ENCODE results near the gene WASHC3.

Gene WASHC3

DNA sequence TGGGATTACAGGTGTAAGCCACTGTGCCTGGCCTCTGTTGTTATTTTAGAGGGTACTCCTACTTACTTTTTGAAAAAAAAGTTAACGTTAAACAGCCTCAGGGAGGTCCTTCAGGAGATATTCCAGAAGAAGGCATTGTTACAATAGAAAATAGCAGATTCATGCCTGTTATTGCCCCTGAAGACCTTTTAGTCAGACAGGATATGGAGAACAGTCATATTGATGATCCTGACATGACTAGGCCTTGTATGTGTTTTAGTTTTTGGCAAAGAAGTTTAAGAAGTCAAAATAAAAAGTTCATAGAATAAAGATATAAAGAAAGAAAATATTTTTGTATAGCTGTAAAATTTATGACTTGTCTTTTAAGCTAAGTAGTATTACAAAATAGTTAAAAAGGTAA lies 45.3 kb downstream of the WASHC3 start:
- TF ChIP-seq, protein P1, sequence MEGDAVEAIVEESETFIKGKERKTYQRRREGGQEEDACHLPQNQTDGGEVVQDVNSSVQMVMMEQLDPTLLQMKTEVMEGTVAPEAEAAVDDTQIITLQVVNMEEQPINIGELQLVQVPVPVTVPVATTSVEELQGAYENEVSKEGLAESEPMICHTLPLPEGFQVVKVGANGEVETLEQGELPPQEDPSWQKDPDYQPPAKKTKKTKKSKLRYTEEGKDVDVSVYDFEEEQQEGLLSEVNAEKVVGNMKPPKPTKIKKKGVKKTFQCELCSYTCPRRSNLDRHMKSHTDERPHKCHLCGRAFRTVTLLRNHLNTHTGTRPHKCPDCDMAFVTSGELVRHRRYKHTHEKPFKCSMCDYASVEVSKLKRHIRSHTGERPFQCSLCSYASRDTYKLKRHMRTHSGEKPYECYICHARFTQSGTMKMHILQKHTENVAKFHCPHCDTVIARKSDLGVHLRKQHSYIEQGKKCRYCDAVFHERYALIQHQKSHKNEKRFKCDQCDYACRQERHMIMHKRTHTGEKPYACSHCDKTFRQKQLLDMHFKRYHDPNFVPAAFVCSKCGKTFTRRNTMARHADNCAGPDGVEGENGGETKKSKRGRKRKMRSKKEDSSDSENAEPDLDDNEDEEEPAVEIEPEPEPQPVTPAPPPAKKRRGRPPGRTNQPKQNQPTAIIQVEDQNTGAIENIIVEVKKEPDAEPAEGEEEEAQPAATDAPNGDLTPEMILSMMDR (IDR thresholded peaks at IDR 0.05) = no peak

DNA sequence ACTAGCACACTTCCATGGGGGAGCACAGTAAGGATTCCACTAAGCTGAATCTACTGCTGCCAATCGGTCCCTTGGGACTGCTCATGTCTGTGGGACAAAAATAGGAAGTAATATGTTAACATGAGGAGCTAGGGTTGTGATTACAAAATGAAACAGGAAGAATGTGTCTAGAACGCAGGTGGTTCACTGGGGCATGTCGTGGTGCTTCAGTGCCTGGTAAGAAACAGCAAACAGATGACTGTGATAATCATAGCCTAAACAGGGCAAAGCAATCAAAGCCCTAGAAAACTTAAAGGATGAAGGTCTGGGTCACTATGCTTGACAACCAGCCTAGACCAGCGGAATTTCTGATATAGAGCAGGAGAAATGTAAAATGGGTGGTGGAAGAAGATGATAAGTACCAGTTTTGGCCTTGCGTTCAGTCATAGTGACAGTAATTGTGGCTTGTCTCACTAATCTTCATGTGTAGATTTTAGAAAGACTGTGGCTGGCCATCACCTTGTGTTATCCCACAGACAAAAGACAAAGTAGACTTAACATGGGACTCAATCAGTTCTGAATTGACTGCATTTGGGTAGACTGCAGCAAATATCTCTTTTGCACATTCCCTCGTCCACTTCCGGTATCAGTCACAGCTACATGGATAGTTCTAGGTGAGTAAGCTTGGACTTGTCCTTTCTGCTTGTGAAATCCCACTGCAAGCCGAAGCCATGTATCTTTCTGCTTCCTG lies 51.4 kb downstream of the WASHC3 start:
- TF ChIP-seq, protein P1 (IDR thresholded peaks at IDR 0.05) = no peak

DNA sequence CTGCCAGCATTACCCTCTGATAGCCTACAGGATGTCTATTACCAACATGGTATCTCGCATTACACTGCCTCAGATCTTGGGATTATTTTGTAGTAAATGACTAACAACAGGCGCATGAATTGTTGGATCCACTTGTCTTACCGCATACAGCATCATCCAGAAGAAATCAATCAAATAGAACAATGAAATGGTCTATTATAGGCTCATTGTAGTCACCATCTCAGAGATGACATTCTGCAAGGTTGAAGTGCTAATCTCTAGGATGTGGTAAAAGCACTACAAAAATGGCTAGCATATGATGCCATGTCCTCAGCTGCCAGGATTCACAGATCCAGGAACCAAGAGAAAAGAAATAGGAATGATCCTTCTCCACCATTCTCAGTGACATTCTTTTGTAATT lies 52.0 kb downstream of the WASHC3 start:
- TF ChIP-seq, protein P1 (IDR thresholded peaks at IDR 0.05) = no peak

DNA sequence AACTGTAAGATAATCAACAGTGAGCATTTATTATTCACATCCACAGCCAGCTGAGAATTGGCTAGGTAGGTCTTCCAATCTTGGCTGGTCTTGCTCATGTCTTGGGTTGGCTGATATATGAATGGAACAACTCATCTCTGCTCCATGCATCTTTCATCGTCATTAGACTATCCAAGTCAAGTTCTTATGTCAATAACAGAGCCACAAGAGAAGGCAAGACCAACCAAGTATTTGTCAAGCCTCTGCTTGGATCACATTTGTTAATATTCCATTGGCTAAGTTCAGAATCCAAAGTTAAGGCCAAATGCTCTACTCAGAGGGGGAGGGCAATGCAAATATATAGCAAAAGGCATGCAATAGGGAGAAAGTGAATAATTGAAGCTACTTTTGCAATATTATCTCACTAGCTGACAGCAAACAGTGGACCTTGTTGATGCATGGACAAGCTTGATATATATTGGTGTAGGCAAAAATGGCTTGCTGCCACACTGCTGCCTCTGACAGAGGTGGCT lies 53.1 kb downstream of the WASHC3 start:
- TF ChIP-seq, protein P1 (IDR thresholded peaks at IDR 0.05) = no peak

DNA sequence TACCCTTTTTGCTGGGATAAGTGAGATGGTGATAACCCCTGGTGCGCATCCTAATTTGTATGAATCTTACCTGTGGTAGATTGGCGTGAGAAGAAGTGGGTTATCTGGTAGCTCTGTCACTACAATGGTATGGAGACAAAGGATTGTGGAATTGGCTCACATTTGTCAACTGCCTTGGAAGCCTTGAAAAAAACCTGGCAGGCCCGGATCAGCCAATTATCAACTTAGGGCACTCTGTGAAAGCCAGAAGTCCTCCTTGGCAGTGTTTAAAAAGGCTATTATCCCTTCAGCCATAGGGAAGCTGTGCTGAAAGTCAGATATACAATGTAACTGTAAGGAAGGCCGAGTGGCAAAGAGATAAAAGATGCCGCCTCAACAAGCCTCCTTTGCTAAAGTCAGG lies 56.5 kb downstream of the WASHC3 start:
- TF ChIP-seq, protein P1 (IDR thresholded peaks at IDR 0.05) = no peak

DNA sequence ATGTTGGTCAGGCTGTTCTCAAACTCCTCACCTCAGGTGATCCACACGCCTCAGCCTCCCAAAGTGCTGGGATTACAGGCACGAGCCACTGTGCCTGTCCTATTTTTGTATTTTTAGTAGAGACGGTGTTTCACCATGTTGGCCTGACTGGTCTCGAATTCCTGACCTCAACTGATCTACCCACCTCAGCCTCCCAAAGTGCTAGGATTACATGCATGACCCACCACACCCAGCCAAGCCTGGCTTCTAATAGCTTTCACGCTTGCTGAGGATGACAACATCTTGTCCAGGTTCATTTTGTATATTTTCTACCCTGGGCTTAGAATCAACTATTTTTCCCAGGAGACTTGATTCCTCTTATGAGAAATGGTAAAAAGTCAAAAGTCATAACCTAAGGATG lies 64.7 kb downstream of the WASHC3 start:
- TF ChIP-seq, protein P1 (IDR thresholded peaks at IDR 0.05) = no peak

DNA sequence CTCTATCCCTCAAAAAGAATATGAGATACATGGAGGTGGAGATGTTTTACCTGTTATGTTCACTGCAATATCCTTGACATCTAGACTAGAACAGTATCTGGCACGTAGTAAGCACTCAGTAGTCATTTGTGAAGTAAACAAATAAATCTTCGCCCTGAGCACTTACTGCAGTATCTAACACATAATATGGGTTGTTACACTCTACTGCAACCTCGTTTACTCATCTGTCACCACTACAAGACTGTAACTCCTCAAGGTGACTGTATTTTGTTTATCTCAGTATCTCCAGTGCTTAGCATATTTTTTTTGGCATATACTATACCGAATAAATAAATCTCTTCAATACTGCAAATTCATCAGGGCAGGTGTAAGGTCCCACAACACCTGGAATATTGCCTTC lies 66.1 kb downstream of the WASHC3 start:
- TF ChIP-seq, protein P1 (IDR thresholded peaks at IDR 0.05) = no peak
